IPS DF 19.7 (cell line): ENCODE measurements around the gene RUNX2.

ENCODE experiments used
- DNase-seq: peaks from one replicate; pipeline ENCODE4 v3.0.0-alpha.2; 2013; ENCODE audit warnings: low read depth, low spot score

The RUNX2 gene

GRCh38 chr6:45411959-45412358, 83.8 kb downstream of the RUNX2 start:
- no peak for DNase-seq

- no peak for DNase-seq
Measured at GRCh38 chr6:45415315-45415714, 87.2 kb downstream of the RUNX2 start.

- DNase-seq, result no peak
Measured at GRCh38 chr6:45415788-45416518, 87.8 kb downstream of the RUNX2 start.

- no peak for DNase-seq
Measured at GRCh38 chr6:45416700-45417099, 88.6 kb downstream of the RUNX2 start.

- no peak for DNase-seq
Measured at GRCh38 chr6:45417436-45417835, 89.3 kb downstream of the RUNX2 start.

- DNase-seq, result no peak
Measured at GRCh38 chr6:45419571-45420082, 91.5 kb downstream of the RUNX2 start.

GRCh38 chr6:45420083-45420908, 92.2 kb downstream of the RUNX2 start:
- no peak for DNase-seq

GRCh38 chr6:45420909-45421708, 93.0 kb downstream of the RUNX2 start:
- no peak for DNase-seq

GRCh38 chr6:45421709-45422502, 93.8 kb downstream of the RUNX2 start:
- no peak for DNase-seq

- no peak for DNase-seq
Measured at GRCh38 chr6:45422503-45423110, 94.5 kb downstream of the RUNX2 start.

GRCh38 chr6:45423111-45423823, 95.1 kb downstream of the RUNX2 start:
- no peak for DNase-seq

- no peak for DNase-seq
Measured at GRCh38 chr6:45423824-45424450, 95.8 kb downstream of the RUNX2 start.

GRCh38 chr6:45424451-45424861, 96.3 kb downstream of the RUNX2 start:
- DNase-seq, result no peak

- no peak for DNase-seq
Measured at GRCh38 chr6:45426251-45426650, 98.1 kb downstream of the RUNX2 start.

GRCh38 chr6:45427726-45428125, 99.6 kb downstream of the RUNX2 start:
- DNase-seq, result no peak

- no peak for DNase-seq
Measured at GRCh38 chr6:45428727-45429126, 100.6 kb downstream of the RUNX2 start.

- DNase-seq, result no peak
Measured at GRCh38 chr6:45430590-45431202, 102.6 kb downstream of the RUNX2 start.

- no peak for DNase-seq
Measured at GRCh38 chr6:45431317-45432065, 103.4 kb downstream of the RUNX2 start.
